Activated CD4-positive, alpha-beta memory T cell treated with anti-CD3 and anti-CD28 coated beads, Interleukin-2, amount 10 ng/mL, durations not matched to agents 7 days and 5 days (primary cell): ENCODE results near the gene SAMMSON. TPM values are rescaled to one million over a fixed set of nuclear protein-coding genes. Genes with fewer than 3 reads are reported as not detected.

Experiments
- CTCF ChIA-PET: fragments of 350-600 bp; sonication (Branson Sonifier 250); formaldehyde crosslinking; loops from one replicate; lab custom pipeline; 2021; ENCODE audit warnings: antibody characterized with exemption, inconsistent platforms; lab: Charles Lee
- POLR2A ChIA-PET: fragments of 350-600 bp; sonication (Branson Sonifier 250); formaldehyde crosslinking; loops from one replicate; lab custom pipeline; 2021; ENCODE audit warnings: antibody characterized with exemption; lab: Charles Lee
- DNase-seq: peaks from one replicate; pipeline ENCODE4 v3.0.0-alpha.2; 2020
- H3K27ac Mint-ChIP-seq: one replicate; pipeline ENCODE4 v1.8.0; 2021; ENCODE audit warnings: mild to moderate bottlenecking, mixed read lengths
- H3K27me3 Mint-ChIP-seq: one replicate; pipeline ENCODE4 v1.8.0; 2021; ENCODE audit warnings: mixed read lengths
- H3K36me3 Mint-ChIP-seq: one replicate; pipeline ENCODE4 v1.8.0; 2021; ENCODE audit warnings: low read depth, mixed read lengths
- H3K4me1 Mint-ChIP-seq: one replicate; pipeline ENCODE4 v1.8.0; 2021; ENCODE audit warnings: mixed read lengths
- H3K4me3 Mint-ChIP-seq: one replicate; pipeline ENCODE4 v1.8.0; 2021; ENCODE audit warnings: mild to moderate bottlenecking, mixed read lengths
- H3K9me3 Mint-ChIP-seq: one replicate; pipeline ENCODE4 v1.8.0; 2021; ENCODE audit warnings: mixed read lengths
- total RNA-seq, 2 experiments: library from RNA; stranded (reverse); gene quantifications; one replicate each; pipeline ENCODE4 v1.2.3, GENCODE V29; 2021

The SAMMSON gene
- total RNA-seq, 2 experiments from 2014 or later, result not detected

DNA sequence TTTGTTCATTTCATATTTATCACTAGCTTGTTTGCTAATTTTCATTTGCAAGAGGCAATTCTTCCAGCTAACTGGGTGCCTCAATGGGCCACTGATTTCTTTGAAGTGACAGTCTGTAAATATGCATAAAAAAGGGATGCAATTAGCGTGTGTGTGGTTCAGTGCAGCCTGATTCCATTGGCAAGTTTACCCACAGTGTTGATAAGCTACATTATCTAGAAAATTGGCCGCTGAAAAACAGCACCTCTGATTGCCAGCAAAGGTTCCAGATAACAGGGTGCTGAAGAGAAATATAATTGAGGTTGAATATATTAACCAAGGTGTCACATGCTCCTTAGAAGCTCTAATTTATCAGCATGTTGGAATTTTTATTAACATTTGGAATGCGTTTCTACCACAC lies 76.9 kb downstream of the SAMMSON start:
- H3K36me3 Mint-ChIP-seq, result no peaks in the 10 kb centered on the region
- DNase-seq, result no peak
- H3K4me1 Mint-ChIP-seq, result no peaks in the 10 kb centered on the region
- ChIA-PET CTCF (no interaction called here), POLR2A (no interaction called here)
- peaks cover 10% of the 10 kb centered on the region for H3K27me3 Mint-ChIP-seq
- H3K4me3 Mint-ChIP-seq, result no peak overlapping the region
- H3K27ac Mint-ChIP-seq, result no peak overlapping the region
- no peaks in the 10 kb centered on the region for H3K9me3 Mint-ChIP-seq

DNA sequence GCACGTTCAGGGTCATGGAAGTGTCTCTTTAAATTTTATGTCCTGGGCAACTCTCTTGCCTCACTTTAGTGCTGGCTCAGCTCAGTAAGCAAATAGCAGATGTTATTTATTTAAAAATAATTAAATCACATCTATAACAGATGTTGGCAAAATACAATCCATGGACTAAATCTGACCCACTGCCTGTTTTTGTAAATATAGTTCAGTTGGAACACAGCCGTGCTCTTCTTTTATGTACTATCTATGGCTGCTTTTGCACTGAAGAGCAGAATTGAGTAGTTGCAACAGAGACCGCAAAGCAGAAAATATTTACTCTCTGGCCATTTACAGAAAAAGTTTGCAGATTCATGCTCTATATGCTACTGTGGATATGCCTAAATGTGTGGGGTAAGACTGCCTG lies 79.2 kb downstream of the SAMMSON start:
- Mint-ChIP-seq H3K4me1 (no peaks in the 10 kb centered on the region), H3K27ac (no peak overlapping the region), H3K4me3 (no peak overlapping the region), H3K36me3 (no peaks in the 10 kb centered on the region), H3K27me3 (peaks cover 8% of the 10 kb centered on the region), H3K9me3 (no peaks in the 10 kb centered on the region)
- DNase-seq, result no peak
- CTCF ChIA-PET, result no interaction called here
- POLR2A ChIA-PET, result no interaction called here

DNA sequence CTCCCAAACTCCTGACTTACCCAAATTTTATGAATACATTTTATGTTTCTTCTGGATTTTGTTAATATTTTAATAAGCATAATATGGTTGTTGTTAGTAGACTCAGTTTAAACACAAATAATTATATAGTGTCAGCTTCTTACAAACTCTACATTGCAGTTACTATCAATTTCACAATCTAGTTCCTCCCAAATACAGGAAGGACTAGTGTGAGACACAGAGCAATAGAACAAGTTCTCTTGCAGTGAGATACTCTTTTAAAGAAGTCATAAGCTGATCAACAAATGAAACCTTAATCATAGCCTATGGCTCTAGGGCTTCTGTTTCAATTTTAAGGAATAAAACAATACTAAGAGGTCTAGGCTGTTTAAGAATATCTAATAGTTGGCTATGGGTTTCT lies 86.1 kb downstream of the SAMMSON start:
- Mint-ChIP-seq H3K4me3 (no peak overlapping the region), H3K4me1 (no peaks in the 10 kb centered on the region), H3K27ac (no peak overlapping the region), H3K9me3 (no peaks in the 10 kb centered on the region), H3K27me3 (no peaks in the 10 kb centered on the region), H3K36me3 (no peaks in the 10 kb centered on the region)
- POLR2A ChIA-PET, result no interaction called here
- DNase-seq, result no peak
- CTCF ChIA-PET, result no interaction called here

DNA sequence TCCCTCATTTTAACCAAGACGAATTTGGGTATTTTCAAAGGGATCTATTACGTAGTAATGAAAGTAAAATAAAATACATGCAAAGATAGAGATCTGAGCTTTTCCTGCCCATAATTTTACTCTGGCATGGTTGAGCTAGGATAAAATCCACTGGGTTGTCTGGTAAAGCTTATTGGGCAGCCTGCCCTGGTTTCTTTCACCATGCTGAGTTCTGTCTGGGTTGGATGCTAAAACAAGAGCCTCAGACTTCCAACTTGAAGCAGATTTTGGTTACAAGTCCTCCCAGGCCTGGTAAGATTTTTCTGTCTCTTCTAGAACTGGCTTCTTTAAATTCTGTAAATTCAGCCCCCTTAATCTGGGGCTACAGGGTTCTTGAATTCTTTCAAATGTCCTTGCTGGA lies 86.8 kb downstream of the SAMMSON start:
- ChIA-PET POLR2A (no interaction called here), CTCF (interaction anchor here (1.0 kb wide), 1 partner anchor 22 kb away, joined by 3 read pairs; no protein-coding TSS in a partner anchor)
- Mint-ChIP-seq H3K27me3 (no peaks in the 10 kb centered on the region), H3K36me3 (no peaks in the 10 kb centered on the region), H3K4me1 (no peaks in the 10 kb centered on the region), H3K27ac (no peak overlapping the region), H3K9me3 (no peaks in the 10 kb centered on the region), H3K4me3 (no peak overlapping the region)
- DNase-seq, result no peak

DNA sequence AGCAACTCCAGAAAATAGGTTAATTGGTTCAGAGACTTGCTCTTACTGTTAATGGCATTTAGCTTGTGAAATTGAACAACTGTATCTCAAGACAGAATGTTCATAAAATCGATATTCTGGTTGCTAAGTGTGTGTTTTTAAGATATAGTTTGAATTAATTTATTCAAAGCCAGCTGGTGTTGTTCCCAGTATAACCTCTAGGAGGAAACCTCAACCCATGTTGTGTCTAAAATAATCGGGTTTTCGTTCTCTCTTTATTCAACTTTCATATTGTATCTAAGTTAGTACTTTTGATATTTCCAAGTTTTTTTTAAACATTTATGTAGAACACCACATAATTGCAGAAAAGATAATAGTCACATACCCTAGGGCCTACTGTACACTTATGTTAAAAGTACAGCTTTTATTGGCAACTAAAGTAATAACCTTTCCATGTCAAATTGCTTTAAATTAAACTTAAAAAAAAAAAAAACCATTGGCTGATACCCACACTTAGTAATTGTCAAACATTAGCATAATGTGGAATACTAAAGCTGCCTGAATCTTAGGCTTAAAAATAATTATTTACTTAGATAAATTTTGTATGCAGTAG lies 90.9 kb downstream of the SAMMSON start:
- ChIA-PET POLR2A (no interaction called here), CTCF (interaction anchor here (1.1 kb wide), 1 partner anchor 16 kb away, joined by 3 read pairs; no protein-coding TSS in a partner anchor)
- H3K4me3 Mint-ChIP-seq, result no peak overlapping the region
- no peak overlapping the region for H3K27ac Mint-ChIP-seq
- H3K9me3 Mint-ChIP-seq, result no peaks in the 10 kb centered on the region
- H3K27me3 Mint-ChIP-seq, result no peaks in the 10 kb centered on the region
- no peak for DNase-seq
- no peaks in the 10 kb centered on the region for H3K4me1 Mint-ChIP-seq
- H3K36me3 Mint-ChIP-seq, result no peaks in the 10 kb centered on the region

DNA sequence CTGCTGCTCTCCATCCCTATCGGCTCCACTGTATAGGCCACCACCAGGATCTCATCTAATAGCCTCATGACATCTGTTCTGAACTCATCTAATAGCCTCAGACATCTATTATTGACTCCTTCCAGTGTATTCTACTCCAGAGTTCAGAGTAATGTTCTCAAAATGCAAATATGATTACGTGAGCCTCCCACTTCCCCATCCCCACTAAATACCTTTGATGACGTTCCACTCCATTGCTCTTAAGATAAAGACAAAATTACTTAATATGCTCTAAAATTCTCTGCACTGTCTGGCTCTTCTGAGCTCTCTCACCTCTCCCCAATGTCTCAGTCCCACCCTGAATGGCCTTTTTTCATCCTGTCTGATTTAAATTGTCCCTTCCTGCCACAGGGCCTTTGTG lies 94.7 kb downstream of the SAMMSON start:
- CTCF ChIA-PET, result no interaction called here
- no peak overlapping the region for H3K27ac Mint-ChIP-seq
- no peaks in the 10 kb centered on the region for H3K9me3 Mint-ChIP-seq
- DNase-seq, result no peak
- POLR2A ChIA-PET, result no interaction called here
- H3K4me1 Mint-ChIP-seq, result no peaks in the 10 kb centered on the region
- H3K27me3 Mint-ChIP-seq, result no peaks in the 10 kb centered on the region
- no peaks in the 10 kb centered on the region for H3K36me3 Mint-ChIP-seq
- no peak overlapping the region for H3K4me3 Mint-ChIP-seq

GRCh38 chr3:70095260-70095659 lies 95.7 kb downstream of the SAMMSON start:
- Mint-ChIP-seq H3K27ac (no peak overlapping the region), H3K9me3 (no peaks in the 10 kb centered on the region), H3K4me1 (no peaks in the 10 kb centered on the region), H3K36me3 (no peaks in the 10 kb centered on the region), H3K27me3 (no peaks in the 10 kb centered on the region), H3K4me3 (no peak overlapping the region)
- POLR2A ChIA-PET, result no interaction called here
- CTCF ChIA-PET, result interaction anchor here (1.8 kb wide), 1 partner anchor 26 kb away, joined by 4 read pairs; no protein-coding TSS in a partner anchor
- DNase-seq, result no peak

DNA sequence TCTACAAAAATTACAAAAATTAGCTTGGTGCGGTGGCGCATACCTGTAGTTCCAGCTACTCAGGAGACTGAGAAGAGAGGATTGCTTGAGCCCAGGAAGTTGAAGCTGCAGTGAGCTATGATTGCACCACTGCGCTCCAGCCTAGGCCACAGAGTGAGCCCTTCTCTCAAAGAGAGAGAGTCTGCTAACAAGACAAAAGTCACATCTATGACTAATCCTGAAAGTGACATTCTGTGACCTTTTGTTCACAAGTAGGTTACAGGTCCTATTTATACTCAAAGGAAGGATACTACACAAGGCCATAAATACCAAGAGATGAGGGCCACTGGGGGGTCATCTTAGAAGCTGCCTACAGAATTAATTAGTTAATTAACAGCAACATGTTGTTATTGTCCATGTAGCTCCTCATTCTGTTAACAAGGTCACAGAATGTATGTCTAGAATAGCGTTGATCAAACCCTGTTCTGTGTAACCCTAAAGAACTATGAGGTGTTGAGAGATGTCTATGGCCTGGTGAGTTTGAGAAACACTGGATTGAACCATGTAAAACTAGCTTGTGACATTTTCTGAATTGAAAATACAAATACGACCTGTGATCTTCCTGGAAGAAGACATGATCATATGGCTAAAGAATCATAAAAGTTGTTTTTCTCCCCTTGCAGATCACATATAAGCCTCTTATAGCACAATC lies 97.0 kb downstream of the SAMMSON start:
- no peaks in the 10 kb centered on the region for H3K9me3 Mint-ChIP-seq
- no peaks in the 10 kb centered on the region for H3K36me3 Mint-ChIP-seq
- no peak overlapping the region for H3K27ac Mint-ChIP-seq
- POLR2A ChIA-PET, result no interaction called here
- no peaks in the 10 kb centered on the region for H3K4me1 Mint-ChIP-seq
- CTCF ChIA-PET, result interaction anchor here (1.8 kb wide), 1 partner anchor 24 kb away, joined by 4 read pairs; no protein-coding TSS in a partner anchor
- no peak for DNase-seq
- H3K27me3 Mint-ChIP-seq, result no peaks in the 10 kb centered on the region
- H3K4me3 Mint-ChIP-seq, result no peak overlapping the region

GRCh38 chr3:70097084-70097483 lies 97.6 kb downstream of the SAMMSON start:
- ChIA-PET CTCF (interaction anchor here (1.8 kb wide), 1 partner anchor 24 kb away, joined by 4 read pairs; no protein-coding TSS in a partner anchor), POLR2A (no interaction called here)
- Mint-ChIP-seq H3K36me3 (no peaks in the 10 kb centered on the region), H3K4me1 (no peaks in the 10 kb centered on the region), H3K27me3 (no peaks in the 10 kb centered on the region), H3K9me3 (no peaks in the 10 kb centered on the region), H3K4me3 (no peak overlapping the region), H3K27ac (no peak overlapping the region)
- no peak for DNase-seq

- no peak for DNase-seq
- peaks cover 2% of the 10 kb centered on the region for H3K27me3 Mint-ChIP-seq
- H3K4me3 Mint-ChIP-seq, result no peak overlapping the region
- no peaks in the 10 kb centered on the region for H3K4me1 Mint-ChIP-seq
- CTCF ChIA-PET, result interaction anchor here (1.0 to 2.4 kb wide), 3 partner anchors 12 to 21 kb away, joined by 3 to 12 read pairs (median 4); no protein-coding TSS in a partner anchor
- no peaks in the 10 kb centered on the region for H3K36me3 Mint-ChIP-seq
- H3K27ac Mint-ChIP-seq, result no peak overlapping the region
- POLR2A ChIA-PET, result no interaction called here
- no peaks in the 10 kb centered on the region for H3K9me3 Mint-ChIP-seq
These were observed 108.5 kb downstream of the SAMMSON start for GRCh38 chr3:70108072-70108471.

GRCh38 chr3:70108546-70108945 lies 109.0 kb downstream of the SAMMSON start:
- DNase-seq, result no peak
- H3K27me3 Mint-ChIP-seq, result peaks cover 2% of the 10 kb centered on the region
- H3K4me1 Mint-ChIP-seq, result no peaks in the 10 kb centered on the region
- no peak overlapping the region for H3K27ac Mint-ChIP-seq
- H3K4me3 Mint-ChIP-seq, result no peak overlapping the region
- H3K36me3 Mint-ChIP-seq, result no peaks in the 10 kb centered on the region
- ChIA-PET CTCF (interaction anchor here (1.0 to 2.4 kb wide), 3 partner anchors 12 to 22 kb away, joined by 3 to 12 read pairs (median 4); no protein-coding TSS in a partner anchor), POLR2A (no interaction called here)
- no peaks in the 10 kb centered on the region for H3K9me3 Mint-ChIP-seq

- no peaks in the 10 kb centered on the region for H3K9me3 Mint-ChIP-seq
- H3K4me1 Mint-ChIP-seq, result no peaks in the 10 kb centered on the region
- ChIA-PET CTCF (interaction anchor here (1.0 kb wide), 1 partner anchor 15 kb away, joined by 3 read pairs; no protein-coding TSS in a partner anchor), POLR2A (no interaction called here)
- H3K27me3 Mint-ChIP-seq, result peaks cover 2% of the 10 kb centered on the region
- H3K36me3 Mint-ChIP-seq, result no peaks in the 10 kb centered on the region
- no peak overlapping the region for H3K4me3 Mint-ChIP-seq
- no peak for DNase-seq
- no peak overlapping the region for H3K27ac Mint-ChIP-seq
These were observed 110.5 kb downstream of the SAMMSON start for GRCh38 chr3:70110066-70110465.

DNA sequence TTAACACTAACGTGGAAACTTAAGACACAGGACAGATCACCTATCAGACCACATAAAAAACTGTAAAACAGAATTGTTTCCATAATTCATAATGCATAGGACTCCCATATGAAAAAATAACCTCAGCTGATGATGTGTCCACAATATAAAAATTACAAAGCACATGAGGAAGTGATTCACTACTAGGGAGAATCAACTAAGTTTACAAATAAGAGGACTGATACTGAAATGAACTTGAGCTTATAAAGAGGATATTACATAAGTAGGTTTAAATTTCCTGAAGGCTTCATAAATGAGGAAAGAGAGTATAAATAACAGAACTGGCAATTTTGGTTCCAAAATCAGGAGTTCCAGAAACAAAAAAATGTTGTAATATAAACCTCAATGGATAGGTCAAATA lies 111.9 kb downstream of the SAMMSON start:
- no peak overlapping the region for H3K27ac Mint-ChIP-seq
- H3K9me3 Mint-ChIP-seq, result no peaks in the 10 kb centered on the region
- peaks cover 2% of the 10 kb centered on the region for H3K27me3 Mint-ChIP-seq
- no peaks in the 10 kb centered on the region for H3K36me3 Mint-ChIP-seq
- no peak for DNase-seq
- H3K4me3 Mint-ChIP-seq, result no peak overlapping the region
- H3K4me1 Mint-ChIP-seq, result no peaks in the 10 kb centered on the region
- ChIA-PET CTCF (interaction anchor here (1.1 kb wide), 1 partner anchor 9 kb away, joined by 3 read pairs; no protein-coding TSS in a partner anchor), POLR2A (no interaction called here)
